Measurements from ENCODE around the gene UBQLN4.

The UBQLN4 gene

DNA sequence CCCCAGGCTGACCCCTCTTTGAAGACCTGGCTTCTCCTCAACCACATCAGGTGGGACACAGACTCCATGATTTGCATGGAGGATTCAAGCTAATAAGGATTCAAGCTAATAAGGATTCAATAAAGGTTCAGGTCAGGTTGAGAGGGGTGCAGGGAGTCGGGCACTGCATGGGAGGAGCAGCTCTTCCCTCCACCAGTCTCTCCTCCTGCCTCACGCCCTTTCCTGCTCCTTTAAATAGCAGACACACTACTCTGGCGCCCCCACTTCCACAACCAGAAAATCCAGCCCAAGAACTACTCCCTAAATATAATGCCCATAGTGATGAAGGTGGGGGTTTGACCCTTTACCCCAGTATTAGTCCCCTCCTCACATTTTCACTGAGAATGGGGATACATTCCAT, 21.6 kb upstream of the UBQLN4 start:
- H3K4me3 ChIP-seq (ENCODE audit: insufficient read depth, low read length, poor library complexity, severe bottlenecking) = no peak overlapping the region

DNA sequence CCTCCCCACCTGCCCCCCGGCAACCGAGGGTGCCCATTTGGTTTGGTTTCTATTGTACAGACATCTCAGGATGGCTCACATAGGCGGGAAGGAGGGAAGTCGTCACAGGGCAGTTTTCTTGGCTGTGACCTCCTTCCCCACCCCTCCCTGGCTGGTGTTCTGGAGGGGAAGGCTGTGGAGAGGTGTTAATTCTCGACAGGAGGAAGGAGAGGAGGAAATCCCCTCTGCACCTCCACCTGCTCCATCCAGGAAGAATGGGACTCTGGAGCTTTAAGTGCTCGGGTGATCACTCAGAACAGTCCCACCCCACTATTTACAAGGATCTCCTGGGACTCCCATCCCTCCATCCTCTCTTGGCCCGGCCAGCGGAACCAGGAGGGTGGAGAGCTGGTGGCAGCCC, 21.1 kb upstream of the UBQLN4 start:
- Histone ChIP-seq H2AFZ (ENCODE audit: low read depth, low read length, severe bottlenecking) (no peak overlapping the region), H3K79me2 (ENCODE audit: insufficient read depth, low read length) (no peaks in the 10 kb centered on the region), H3F3A (ENCODE audit: insufficient read depth) (no peaks in the 10 kb centered on the region), H3K36me3 (ENCODE audit: low read length) (no peaks in the 10 kb centered on the region), H4K20me1 (ENCODE audit: low read depth, low read length) (no peaks in the 10 kb centered on the region), H3K27me3 (ENCODE audit: low read length) (no peaks in the 10 kb centered on the region), H3K9me2 (replicated peaks; ENCODE audit: insufficient read depth, low read length) (no peaks in the 10 kb centered on the region), H3K4me3 (ENCODE audit: insufficient read depth, low read length, poor library complexity, severe bottlenecking) (no peak overlapping the region), H3K4me2 (ENCODE audit: low read depth, low read length, poor library complexity, severe bottlenecking) (no peak overlapping the region), H3K9ac (ENCODE audit: low read length) (no peak overlapping the region), H3K9me3 (ENCODE audit: insufficient read depth, low read length) (no peaks in the 10 kb centered on the region), H3K27ac (ENCODE audit: low read depth, low read length) (no peak overlapping the region)
- no peak for TF ChIP-seq EZH2phosphoT487 (conservative IDR thresholded peaks at IDR 0.05; ENCODE audit: low read length)
- TF ChIP-seq, protein P1, sequence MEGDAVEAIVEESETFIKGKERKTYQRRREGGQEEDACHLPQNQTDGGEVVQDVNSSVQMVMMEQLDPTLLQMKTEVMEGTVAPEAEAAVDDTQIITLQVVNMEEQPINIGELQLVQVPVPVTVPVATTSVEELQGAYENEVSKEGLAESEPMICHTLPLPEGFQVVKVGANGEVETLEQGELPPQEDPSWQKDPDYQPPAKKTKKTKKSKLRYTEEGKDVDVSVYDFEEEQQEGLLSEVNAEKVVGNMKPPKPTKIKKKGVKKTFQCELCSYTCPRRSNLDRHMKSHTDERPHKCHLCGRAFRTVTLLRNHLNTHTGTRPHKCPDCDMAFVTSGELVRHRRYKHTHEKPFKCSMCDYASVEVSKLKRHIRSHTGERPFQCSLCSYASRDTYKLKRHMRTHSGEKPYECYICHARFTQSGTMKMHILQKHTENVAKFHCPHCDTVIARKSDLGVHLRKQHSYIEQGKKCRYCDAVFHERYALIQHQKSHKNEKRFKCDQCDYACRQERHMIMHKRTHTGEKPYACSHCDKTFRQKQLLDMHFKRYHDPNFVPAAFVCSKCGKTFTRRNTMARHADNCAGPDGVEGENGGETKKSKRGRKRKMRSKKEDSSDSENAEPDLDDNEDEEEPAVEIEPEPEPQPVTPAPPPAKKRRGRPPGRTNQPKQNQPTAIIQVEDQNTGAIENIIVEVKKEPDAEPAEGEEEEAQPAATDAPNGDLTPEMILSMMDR (IDR thresholded peaks at IDR 0.05; ENCODE audit: insufficient read depth, low read length, poor library complexity, severe bottlenecking) = no peak

More for the DNA sequence above, 21.6 kb upstream of the UBQLN4 start:
- H3K9me2 ChIP-seq (replicated peaks; ENCODE audit: insufficient read depth, low read length) = no peaks in the 10 kb centered on the region
- H3K27me3 ChIP-seq (ENCODE audit: low read length) = no peaks in the 10 kb centered on the region
- H3K36me3 ChIP-seq (ENCODE audit: low read length) = no peaks in the 10 kb centered on the region
- no peaks in the 10 kb centered on the region for H4K20me1 ChIP-seq (ENCODE audit: low read depth, low read length)
- TF ChIP-seq, protein P1 (IDR thresholded peaks at IDR 0.05; ENCODE audit: insufficient read depth, low read length, poor library complexity, severe bottlenecking) = no peak
- no peak for TF ChIP-seq EZH2phosphoT487 (conservative IDR thresholded peaks at IDR 0.05; ENCODE audit: low read length)
- no peak overlapping the region for H3K27ac ChIP-seq (ENCODE audit: low read depth, low read length)
- no peak overlapping the region for H3K9ac ChIP-seq (ENCODE audit: low read length)
- H2AFZ ChIP-seq (ENCODE audit: low read depth, low read length, severe bottlenecking) = no peak overlapping the region
- no peaks in the 10 kb centered on the region for H3K79me2 ChIP-seq (ENCODE audit: insufficient read depth, low read length)
- H3K4me2 ChIP-seq (ENCODE audit: low read depth, low read length, poor library complexity, severe bottlenecking) = no peak overlapping the region
- H3F3A ChIP-seq (ENCODE audit: insufficient read depth) = no peaks in the 10 kb centered on the region
- no peaks in the 10 kb centered on the region for H3K9me3 ChIP-seq (ENCODE audit: insufficient read depth, low read length)

DNA sequence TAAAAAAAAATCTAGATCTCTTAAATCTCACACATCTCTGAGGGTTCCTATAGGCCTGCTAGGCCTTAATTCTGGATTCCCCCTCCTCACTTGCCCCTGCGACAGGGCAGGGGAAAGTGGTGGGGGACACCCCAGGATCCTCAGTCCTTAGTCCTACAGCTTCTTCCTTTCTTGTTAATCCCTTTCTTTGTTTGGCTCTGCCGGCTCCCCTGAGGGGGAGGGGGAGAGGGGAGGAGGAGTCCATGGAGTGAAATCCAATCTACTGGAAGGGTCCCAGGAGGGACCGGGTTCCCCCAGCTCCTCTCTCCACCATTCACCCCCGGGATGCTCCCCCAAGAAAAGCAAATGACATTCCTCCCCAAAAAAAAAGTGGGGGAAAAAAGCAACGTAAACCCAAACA, 20.1 kb upstream of the UBQLN4 start:
- Histone ChIP-seq H3K9me2 (replicated peaks; ENCODE audit: insufficient read depth, low read length) (no peaks in the 10 kb centered on the region), H3F3A (ENCODE audit: insufficient read depth) (no peaks in the 10 kb centered on the region), H4K20me1 (ENCODE audit: low read depth, low read length) (no peaks in the 10 kb centered on the region), H3K27me3 (ENCODE audit: low read length) (no peaks in the 10 kb centered on the region), H3K27ac (ENCODE audit: low read depth, low read length) (no peak overlapping the region), H3K4me2 (ENCODE audit: low read depth, low read length, poor library complexity, severe bottlenecking) (no peak overlapping the region), H3K9me3 (ENCODE audit: insufficient read depth, low read length) (no peaks in the 10 kb centered on the region), H3K9ac (ENCODE audit: low read length) (no peak overlapping the region), H3K4me3 (ENCODE audit: insufficient read depth, low read length, poor library complexity, severe bottlenecking) (no peak overlapping the region), H3K79me2 (ENCODE audit: insufficient read depth, low read length) (no peaks in the 10 kb centered on the region), H3K36me3 (ENCODE audit: low read length) (no peaks in the 10 kb centered on the region), H2AFZ (ENCODE audit: low read depth, low read length, severe bottlenecking) (no peak overlapping the region)
- no peak for TF ChIP-seq EZH2phosphoT487 (conservative IDR thresholded peaks at IDR 0.05; ENCODE audit: low read length)
- TF ChIP-seq, protein P1 (IDR thresholded peaks at IDR 0.05; ENCODE audit: insufficient read depth, low read length, poor library complexity, severe bottlenecking) = no peak
